B cell (primary cell): ENCODE measurements around the gene RBM33. TPM values are rescaled to one million over a fixed set of nuclear protein-coding genes. Genes with fewer than 3 reads are reported as not detected.

Source experiments
- ATAC-seq: fragments of 200-7000 bp; cut with Tn5 transposase; one replicate; pipeline ENCODE4 v1.10.0; 2021; ENCODE audit warnings: low read depth, mild to moderate bottlenecking, moderate number of reproducible peaks, moderate library complexity
- CTCF ChIA-PET: fragments of 350-600 bp; sonication (Branson Sonifier 250); formaldehyde crosslinking; loops from one replicate; lab custom pipeline; 2021; ENCODE audit warnings: antibody characterized with exemption, inconsistent platforms; lab: Charles Lee
- POLR2A ChIA-PET: fragments of 350-600 bp; sonication (Branson Sonifier 250); formaldehyde crosslinking; loops from one replicate; lab custom pipeline; 2021; ENCODE audit warnings: antibody characterized with exemption; lab: Charles Lee
- DNase-seq: peaks from one replicate; pipeline ENCODE4 v3.0.0; 2013
- H2AFZ ChIP-seq: 2 replicates; pipeline ENCODE4 v1.6.1; 2012; ENCODE audit warnings: mild to moderate bottlenecking, low read depth, low read length; ENCODE audit not compliant: insufficient read depth, poor library complexity, severe bottlenecking
- H3K27ac ChIP-seq, 2 donors: 1 replicate in 1 of 2; 2 replicates in 1 of 2; pipeline ENCODE4 v1.5.1; 2012 to 2013; ENCODE audit warnings: low read length in 2 of 2, mild to moderate bottlenecking in 2 of 2, moderate library complexity in 1 of 2
- H3K27me3 ChIP-seq, 4 experiments: fragments of 200-600 bp in 1 of 4; sonication (generic) in 1 of 4; replicated peaks in 1 of 4; 1 replicate in 2 of 4; 2 replicates in 2 of 4; pipeline versions ENCODE4 v1.6.1 to v1.7.0; 2013 to 2016; ENCODE audit warnings: low read length in 3 of 4, mild to moderate bottlenecking in 2 of 4, mixed read lengths in 1 of 4, moderate library complexity in 1 of 4; ENCODE audit not compliant: insufficient read depth in 4 of 4, control insufficient read depth in 3 of 4; ENCODE audit errors: control extremely low read depth in 1 of 4
- H3K36me3 ChIP-seq, 2 experiments: replicated peaks in 1 of 2; 1 replicate in 1 of 2; 2 replicates in 1 of 2; pipeline versions ENCODE4 v1.6.1 to v1.7.1; 2013; ENCODE audit warnings: low read length in 1 of 2; ENCODE audit not compliant: insufficient read depth in 2 of 2, control insufficient read depth in 1 of 2; ENCODE audit errors: control extremely low read depth in 1 of 2, extremely low read depth in 1 of 2
- H3K4me1 ChIP-seq, 2 donors: fragments of 200-600 bp in 1 of 2; sonication (generic) in 1 of 2; 1 replicate in 1 of 2; 2 replicates in 1 of 2; pipeline versions ENCODE4 v1.5.1 to v1.6.1; 2013 to 2017; ENCODE audit warnings: low read length in 2 of 2; ENCODE audit not compliant: control insufficient read depth in 2 of 2, insufficient read depth in 2 of 2
- H3K4me2 ChIP-seq: replicated peaks from 2 replicates; pipeline ENCODE3; 2012; ENCODE audit warnings: mild to moderate bottlenecking, low read depth, low read length; ENCODE audit not compliant: poor library complexity, severe bottlenecking
- H3K4me3 ChIP-seq, 5 experiments: fragments of 200-600 bp in 1 of 5; sonication (generic) in 1 of 5; 1 replicate in 3 of 5; 2 replicates in 2 of 5; pipeline versions ENCODE4 v1.5.1 to v1.7.0; 2011 to 2016; ENCODE audit warnings: low read length in 4 of 5, mild to moderate bottlenecking in 4 of 5, low read depth in 2 of 5, control low read depth in 1 of 5, moderate library complexity in 1 of 5; ENCODE audit not compliant: insufficient read depth in 1 of 5; ENCODE audit errors: control extremely low read depth in 1 of 5, extremely low read depth in 1 of 5
- H3K79me2 ChIP-seq: fragments of 200-600 bp; sonication (generic); one replicate; pipeline ENCODE4 v1.6.0; 2016; ENCODE audit warnings: low read length; ENCODE audit not compliant: control insufficient read depth, insufficient read depth
- H3K9ac ChIP-seq: fragments of 200-600 bp; sonication (generic); 2 replicates; pipeline ENCODE4 v1.6.1; 2017; ENCODE audit warnings: mild to moderate bottlenecking, low read length, moderate library complexity
- H3K9me3 ChIP-seq, 3 donors: one replicate each; pipeline versions ENCODE4 v1.6.1 to v1.7.1; 2013; ENCODE audit warnings: low read length in 2 of 3; ENCODE audit not compliant: control insufficient read depth in 2 of 3, insufficient read depth in 1 of 3; ENCODE audit errors: control extremely low read depth in 1 of 3
- H4K20me1 ChIP-seq: 2 replicates; pipeline ENCODE4 v1.6.0; 2012; ENCODE audit warnings: mild to moderate bottlenecking, low read length; ENCODE audit not compliant: insufficient read depth, control insufficient read depth, poor library complexity, severe bottlenecking
- H3K27ac Mint-ChIP-seq: one replicate; pipeline ENCODE4 v1.8.0; 2021; ENCODE audit warnings: mixed read lengths
- H3K27me3 Mint-ChIP-seq: one replicate; pipeline ENCODE4 v1.8.0; 2021; ENCODE audit warnings: mixed read lengths
- H3K4me1 Mint-ChIP-seq: one replicate; pipeline ENCODE4 v1.8.0; 2021; ENCODE audit warnings: mixed read lengths
- H3K4me3 Mint-ChIP-seq: one replicate; pipeline ENCODE4 v1.8.0; 2021; ENCODE audit warnings: mixed read lengths
- H3K9me3 Mint-ChIP-seq: one replicate; pipeline ENCODE4 v1.8.0; 2022; ENCODE audit warnings: mixed read lengths; ENCODE audit not compliant: insufficient read depth
- CTCF ChIP-seq: fragments of 200-600 bp; IDR thresholded peaks from one replicate; pipeline ENCODE4 v1.8.0; 2022; ENCODE audit warnings: antibody characterized with exemption, mild to moderate bottlenecking
- EZH2 ChIP-seq: IDR thresholded peaks from 2 replicates; pipeline ENCODE4 v1.6.1; 2012; ENCODE audit warnings: borderline replicate concordance, low read depth, mild to moderate bottlenecking, moderate library complexity, low read length; ENCODE audit not compliant: insufficient read depth, poor library complexity, severe bottlenecking
- WGBS: methylation state at CpG from one replicate; pipeline ENCODE4 v1.1.5; 2013; ENCODE audit warnings: missing lambda C conversion rate; ENCODE audit not compliant: insufficient coverage; 5-methylcytosine and 5-hydroxymethylcytosine counted together
- intact Hi-C: fragments of 100-400 bp; cut with micrococcal nuclease; formaldehyde crosslinking; loops from one replicate; pipeline ENCODE4 v1.10.0; 2022
- polyA plus RNA-seq: library from polyadenylated mRNA; depleted of rRNA; stranded (reverse); fragments of >200 nt; gene quantifications from 2 replicates; pipeline ENCODE4 v1.2.3, GENCODE V29; 2012
- total RNA-seq, 2 donors: library from RNA; stranded (reverse); fragments of 120-200 nt in 1 of 2; gene quantifications; 1 replicate in 1 of 2; 2 replicates in 1 of 2; pipeline versions ENCODE4 v1.2.3 to v1.2.4, GENCODE V29; 2013 to 2022

The RBM33 gene
- total and polyA plus RNA-seq, 2 donors (not counting 1 experiment from before 2014, with no cell fraction given): 33.5 to 189 TPM

- Histone ChIP-seq H4K20me1 (peaks cover 28% of the 10 kb centered on the region), H3K4me1 (no peaks in the 10 kb centered on the region), H3K27me3 (no peaks in the 10 kb centered on the region), H2AFZ (no peak overlapping the region), H3K36me3 (peaks cover 0 to 65% of the 10 kb centered on the region in 2 experiments), H3K79me2 (peaks cover 3% of the 10 kb centered on the region), H3K4me2 (no peak overlapping the region), H3K9ac (no peak overlapping the region), H3K9me3 (no peaks in the 10 kb centered on the region), H3K4me3 (no peak overlapping the region), H3K27ac (no peak overlapping the region)
- Mint-ChIP-seq H3K27me3 (peaks cover 4% of the 10 kb centered on the region), H3K4me3 (no peak overlapping the region), H3K27ac (no peak overlapping the region), H3K9me3 (no peaks in the 10 kb centered on the region), H3K4me1 (peaks cover 4% of the 10 kb centered on the region)
- ATAC-seq (no peak), DNase-seq (no peak)
- POLR2A ChIA-PET: no interaction called here
- intact Hi-C loops: no loop called here
- TF ChIP-seq CTCF: no peak
- TF ChIP-seq EZH2: no peak
- over 99% methylated on average over 15 of the region's 20 CpGs for WGBS
- CTCF ChIA-PET: no interaction called here
Observed at GRCh38 chr7:155781433-155781832, 137.0 kb downstream of the RBM33 start.

GRCh38 chr7:155782466-155782865 is 138.0 kb downstream of the RBM33 start:
- CTCF ChIA-PET: no interaction called here

More at GRCh38 chr7:155782466-155782865, 138.0 kb downstream of the RBM33 start:
- H3K27me3 Mint-ChIP-seq: peaks cover 5% of the 10 kb centered on the region
- H3K4me1 Mint-ChIP-seq: peaks cover 5% of the 10 kb centered on the region
- no peaks in the 10 kb centered on the region for H3K79me2 ChIP-seq
- no peak overlapping the region for H3K27ac Mint-ChIP-seq
- 88% methylated on average over 10 of the region's 10 CpGs for WGBS
- no peak overlapping the region for H2AFZ ChIP-seq
- no peaks in the 10 kb centered on the region for H3K9me3 Mint-ChIP-seq
- no peak overlapping the region for H3K27ac ChIP-seq
- DNase-seq: no peak
- H3K27me3 ChIP-seq: peaks cover 0 to 4% (median under 1%) of the 10 kb centered on the region in 4 experiments
- no peak overlapping the region for H3K9ac ChIP-seq
- H4K20me1 ChIP-seq: peaks cover 28% of the 10 kb centered on the region
- no peak overlapping the region for H3K4me3 ChIP-seq
- H3K36me3 ChIP-seq: peaks cover 0 to 55% of the 10 kb centered on the region in 2 experiments
- no peaks in the 10 kb centered on the region for H3K9me3 ChIP-seq
- POLR2A ChIA-PET: no interaction called here
- TF ChIP-seq EZH2: no peak
- TF ChIP-seq CTCF: no peak
- H3K4me1 ChIP-seq: peaks cover 1 to 8% of the 10 kb centered on the region in 2 donors
- H3K4me3 Mint-ChIP-seq: no peak overlapping the region
- no peak overlapping the region for H3K4me2 ChIP-seq
- intact Hi-C loops: no loop called here
- no peak for ATAC-seq
